Astrocyte (in vitro differentiated cells and primary cell): Measurements from ENCODE around the gene RAE1. TPM values are rescaled to one million over a fixed set of nuclear protein-coding genes. Genes with fewer than 3 reads are reported as not detected.
A peak's percentile ranks its signal among the peaks of the same experiment; 100 is the strongest.

Source experiments
- DNase-seq: peaks from one replicate; pipeline ENCODE4 v3.0.0-alpha.2; 2010; ENCODE audit warnings: low read depth
- FAIRE-seq: peaks from 2 replicates; lab custom pipeline; 2011; peaks lifted over from hg19 to GRCh38; lab: Jason Lieb, UNC
- H2AFZ ChIP-seq: 2 replicates; pipeline ENCODE4 v1.6.0; 2012; ENCODE audit warnings: low read depth, low read length, inconsistent platforms
- H3K27ac ChIP-seq: 2 replicates; pipeline ENCODE4 v1.5.1; 2011; ENCODE audit warnings: low read depth, low read length, inconsistent platforms
- H3K27me3 ChIP-seq: 2 replicates; pipeline ENCODE4 v1.6.0; 2011; ENCODE audit warnings: low read length, inconsistent platforms; ENCODE audit not compliant: insufficient read depth
- H3K36me3 ChIP-seq: 2 replicates; pipeline ENCODE4 v1.5.1; 2011; ENCODE audit warnings: low read length, inconsistent platforms; ENCODE audit not compliant: insufficient read depth
- H3K4me1 ChIP-seq: 2 replicates; pipeline ENCODE4 v1.5.1; 2011; ENCODE audit warnings: low read length, inconsistent platforms; ENCODE audit not compliant: insufficient read depth
- H3K4me2 ChIP-seq: 2 replicates; pipeline ENCODE4 v1.6.0; 2012; ENCODE audit warnings: low read length, inconsistent platforms
- H3K4me3 ChIP-seq: 2 replicates; pipeline ENCODE4 v1.5.1; 2011; ENCODE audit warnings: low read depth, mild to moderate bottlenecking, low read length, inconsistent platforms; ENCODE audit not compliant: insufficient read depth
- H3K79me2 ChIP-seq: 2 replicates; pipeline ENCODE4 v1.6.0; 2012; ENCODE audit warnings: mild to moderate bottlenecking, low read length, inconsistent platforms; ENCODE audit not compliant: insufficient read depth
- H3K9ac ChIP-seq: 2 replicates; pipeline ENCODE4 v1.6.0; 2012; ENCODE audit warnings: mild to moderate bottlenecking, low read length, inconsistent platforms
- H3K9me3 ChIP-seq: 2 replicates; pipeline ENCODE4 v1.5.1; 2012; ENCODE audit warnings: low read depth, mild to moderate bottlenecking, low read length, inconsistent platforms; ENCODE audit not compliant: insufficient read depth
- H4K20me1 ChIP-seq: 2 replicates; pipeline ENCODE4 v1.6.0; 2012; ENCODE audit warnings: low read length, inconsistent platforms; ENCODE audit not compliant: insufficient read depth
- H3K27ac Mint-ChIP-seq: one replicate; pipeline ENCODE4 v1.8.0; 2021; ENCODE audit warnings: mild to moderate bottlenecking, mixed read lengths; ENCODE audit not compliant: unreplicated experiment
- H3K27me3 Mint-ChIP-seq: one replicate; pipeline ENCODE4 v1.8.0; 2021; ENCODE audit warnings: low read depth, mixed read lengths; ENCODE audit not compliant: unreplicated experiment
- H3K36me3 Mint-ChIP-seq: one replicate; pipeline ENCODE4 v1.8.0; 2021; ENCODE audit warnings: low read depth, mixed read lengths; ENCODE audit not compliant: unreplicated experiment
- H3K4me1 Mint-ChIP-seq: one replicate; pipeline ENCODE4 v1.8.0; 2021; ENCODE audit warnings: low read depth, mixed read lengths; ENCODE audit not compliant: unreplicated experiment
- H3K4me3 Mint-ChIP-seq: one replicate; pipeline ENCODE4 v1.8.0; 2021; ENCODE audit warnings: mild to moderate bottlenecking, moderate library complexity, mixed read lengths; ENCODE audit not compliant: unreplicated experiment
- H3K9me3 Mint-ChIP-seq: one replicate; pipeline ENCODE4 v1.8.0; 2021; ENCODE audit warnings: mild to moderate bottlenecking, mixed read lengths; ENCODE audit not compliant: unreplicated experiment
- CTCF ChIP-seq: IDR thresholded peaks from 2 replicates; pipeline ENCODE4 v1.5.1; 2011; ENCODE audit warnings: low read depth, mild to moderate bottlenecking, inconsistent platforms, low read length, moderate library complexity; ENCODE audit not compliant: insufficient read depth
- EZH2 ChIP-seq: IDR thresholded peaks from 2 replicates; pipeline ENCODE4 v1.6.1; 2012; ENCODE audit warnings: mild to moderate bottlenecking, low read length, inconsistent platforms; ENCODE audit not compliant: insufficient read depth
- total RNA-seq: library from RNA; stranded (reverse); gene quantifications from 2 replicates; pipeline ENCODE4 v1.2.1, GENCODE V29; 2021

The RAE1 gene
- total RNA-seq, 1 donor from 2014 or later = 31.1 TPM

GRCh38 chr20:57425150-57426013 lies 74.3 kb downstream of the RAE1 start:
- H3K27ac ChIP-seq = no peak overlapping the region
- Mint-ChIP-seq H3K27ac (no peak overlapping the region), H3K27me3 (peaks cover 11% of the 10 kb centered on the region), H3K4me1 (peaks cover 7% of the 10 kb centered on the region), H3K4me3 (no peak overlapping the region), H3K36me3 (no peaks in the 10 kb centered on the region), H3K9me3 (peaks cover 3% of the 10 kb centered on the region)
- FAIRE-seq (no peak), DNase-seq (peak; percentile 7)
- TF ChIP-seq CTCF = no peak
- no peak for TF ChIP-seq EZH2
- peak overlapping the region; percentile 19 for H3K4me2 ChIP-seq
- H3K36me3 ChIP-seq = no peaks in the 10 kb centered on the region
- no peaks in the 10 kb centered on the region for H3K9me3 ChIP-seq
- H3K9ac ChIP-seq = no peak overlapping the region
- H3K79me2 ChIP-seq = no peaks in the 10 kb centered on the region
- H4K20me1 ChIP-seq = no peaks in the 10 kb centered on the region
- H2AFZ ChIP-seq = no peak overlapping the region
- H3K27me3 ChIP-seq = peaks cover 11% of the 10 kb centered on the region
- peaks cover 8% of the 10 kb centered on the region for H3K4me1 ChIP-seq
- H3K4me3 ChIP-seq = no peak overlapping the region

- H3K4me1 Mint-ChIP-seq = peaks cover 7% of the 10 kb centered on the region
- no peak overlapping the region for H3K4me3 ChIP-seq
- H3K36me3 ChIP-seq = no peaks in the 10 kb centered on the region
- no peak overlapping the region for H3K27ac ChIP-seq
- no peaks in the 10 kb centered on the region for H3K79me2 ChIP-seq
- peaks cover 3% of the 10 kb centered on the region for H3K9me3 Mint-ChIP-seq
- no peak overlapping the region for H3K4me3 Mint-ChIP-seq
- H3K9ac ChIP-seq = no peak overlapping the region
- peaks cover 5% of the 10 kb centered on the region for H3K27me3 ChIP-seq
- H2AFZ ChIP-seq = no peak overlapping the region
- TF ChIP-seq CTCF (no peak), EZH2 (no peak)
- no peaks in the 10 kb centered on the region for H3K36me3 Mint-ChIP-seq
- H3K27ac Mint-ChIP-seq = no peak overlapping the region
- no peak overlapping the region for H3K4me2 ChIP-seq
- FAIRE-seq = no peak
- DNase-seq = no peak
- H3K27me3 Mint-ChIP-seq = peaks cover 11% of the 10 kb centered on the region
- H4K20me1 ChIP-seq = no peaks in the 10 kb centered on the region
- H3K9me3 ChIP-seq = no peaks in the 10 kb centered on the region
- peaks cover 8% of the 10 kb centered on the region for H3K4me1 ChIP-seq
These were observed 75.2 kb downstream of the RAE1 start for GRCh38 chr20:57426271-57426689.

- H3K9me3 ChIP-seq = no peaks in the 10 kb centered on the region
- Mint-ChIP-seq H3K4me3 (no peak overlapping the region), H3K9me3 (peaks cover 3% of the 10 kb centered on the region), H3K4me1 (peaks cover 7% of the 10 kb centered on the region), H3K36me3 (no peaks in the 10 kb centered on the region), H3K27ac (no peak overlapping the region), H3K27me3 (peaks cover 8% of the 10 kb centered on the region)
- TF ChIP-seq CTCF = no peak
- TF ChIP-seq EZH2 = no peak
- H4K20me1 ChIP-seq = no peaks in the 10 kb centered on the region
- H3K4me3 ChIP-seq = no peak overlapping the region
- DNase-seq (no peak), FAIRE-seq (no peak)
- H3K79me2 ChIP-seq = no peaks in the 10 kb centered on the region
- H3K4me2 ChIP-seq = no peak overlapping the region
- peaks cover under 1% of the 10 kb centered on the region for H3K27me3 ChIP-seq
- H3K4me1 ChIP-seq = peaks cover 8% of the 10 kb centered on the region
- no peak overlapping the region for H3K9ac ChIP-seq
- no peaks in the 10 kb centered on the region for H3K36me3 ChIP-seq
- H2AFZ ChIP-seq = no peak overlapping the region
- H3K27ac ChIP-seq = no peak overlapping the region
These were observed 75.8 kb downstream of the RAE1 start for GRCh38 chr20:57426831-57427230.
